ENCODE results near the gene FBXL19. TPM values are rescaled to one million over a fixed set of nuclear protein-coding genes. Genes with fewer than 3 reads are reported as not detected.

The FBXL19 gene
- polyA plus RNA-seq, 1 of the 3 experiments (the other 2 are of a cell fraction): 20.6 TPM

GRCh38 chr16:30894540-30895368 lies 28.6 kb upstream of the FBXL19 start:
- CTCF ChIA-PET: interaction anchor here (2.4 kb wide), 1 partner anchor 50 kb away, joined by 10 read pairs; no protein-coding TSS in a partner anchor
- TF ChIP-seq POLR2AphosphoS5 (IDR thresholded peaks at IDR 0.05; ENCODE audit: low read depth, low read length): no peak
- no peak for TF ChIP-seq FOXM1 (IDR thresholded peaks at IDR 0.05; ENCODE audit: low read depth)
- TF ChIP-seq RCOR1 (IDR thresholded peaks at IDR 0.05; ENCODE audit: low read length): no peak
- TF ChIP-seq MAX (IDR thresholded peaks at IDR 0.05; ENCODE audit: low read depth): no peak
- TF ChIP-seq GABPA (IDR thresholded peaks at IDR 0.05; ENCODE audit: low read depth): no peak
- TF ChIP-seq SMC3 (IDR thresholded peaks at IDR 0.05; ENCODE audit: low read depth, low read length): no peak
- TF ChIP-seq EP300 (IDR thresholded peaks at IDR 0.05; ENCODE audit: borderline replicate concordance in 1 of 2, low read depth in 1 of 2, low read length in 1 of 2): no peak
- no peak for TF ChIP-seq CTCF (IDR thresholded peaks at IDR 0.05)
- no peak for TF ChIP-seq RAD21 (IDR thresholded peaks at IDR 0.05; ENCODE audit: low read length)
- TF ChIP-seq PBX3 (IDR thresholded peaks at IDR 0.05): no peak
- TF ChIP-seq TCF12 (IDR thresholded peaks at IDR 0.05): no peak
- TF ChIP-seq MEF2A (IDR thresholded peaks at IDR 0.05; ENCODE audit: borderline replicate concordance, low read depth): no peak
- TF ChIP-seq SIN3A (IDR thresholded peaks at IDR 0.05; ENCODE audit: borderline replicate concordance, low read depth, low read length): no peak
- TF ChIP-seq ELF1 (IDR thresholded peaks at IDR 0.05): no peak
- no peak for TF ChIP-seq TEAD4 (IDR thresholded peaks at IDR 0.05; ENCODE audit: borderline replicate concordance, insufficient read depth)
- TF ChIP-seq USF1 (IDR thresholded peaks at IDR 0.05; ENCODE audit: borderline replicate concordance, low read depth): no peak
- no peak for TF ChIP-seq REST (IDR thresholded peaks at IDR 0.05; ENCODE audit: low read depth, low read length)
- TF ChIP-seq JUND (IDR thresholded peaks at IDR 0.05): no peak
- no peak for TF ChIP-seq RFX5 (IDR thresholded peaks at IDR 0.05; ENCODE audit: low read length)
- TF ChIP-seq USF2 (IDR thresholded peaks at IDR 0.05; ENCODE audit: borderline replicate concordance, low read depth, low read length): no peak

More at GRCh38 chr16:30894540-30895368, 28.6 kb upstream of the FBXL19 start:
- Histone ChIP-seq H3K9ac (peak overlapping the region; percentile 63; the same call in 1 of the 2 replicates), H3K27ac (ENCODE audit: low read depth in 2 of 2, low read length in 1 of 2) (peak overlapping the region; percentile 75 to 99), H3K9me2 (no peaks in the 10 kb centered on the region), H3K36me3 (replicated peaks in 1 of 2; ENCODE audit: control insufficient read depth in 1 of 2, insufficient read depth in 2 of 2, low read length in 1 of 2) (peaks cover 3 to 23% of the 10 kb centered on the region in 2 experiments), H3K4me2 (peak overlapping the region; percentile 69), H3K4me1 (ENCODE audit: control insufficient read depth in 1 of 2, insufficient read depth in 2 of 2, low read depth in 1 of 2, low read length in 1 of 2) (peaks cover 12 to 29% of the 10 kb centered on the region in 2 experiments; a peak in 3 of 4 replicates), H3K27me3 (ENCODE audit: insufficient read depth) (no peaks in the 10 kb centered on the region), H2AFZ (ENCODE audit: low read depth) (peak overlapping the region; percentile 79; the same call in 1 of the 2 replicates), H3K4me3 (ENCODE audit: low read depth in 2 of 2, low read length in 1 of 2) (peak overlapping the region; percentile 35 to 75; a peak in 3 of 4 replicates), H4K20me1 (ENCODE audit: insufficient read depth) (no peaks in the 10 kb centered on the region), H3K79me2 (ENCODE audit: insufficient read depth) (peaks cover 39% of the 10 kb centered on the region), H3F3A (replicated peaks; ENCODE audit: insufficient read depth) (peaks cover 31% of the 10 kb centered on the region), H3K9me3 (no peaks in the 10 kb centered on the region)
- WGBS (ENCODE audit: low lambda C conversion rate): 77% methylated on average over 16 of the region's 16 CpGs
- POLR2A ChIA-PET: no interaction called here
- DNase-seq: no peak
